ENCODE data around the gene AMN.

- TF ChIP-seq CTCF (conservative IDR thresholded peaks at IDR 0.05; ENCODE audit: low read depth in 2 of 2) (no peak), ETS1 (IDR thresholded peaks at IDR 0.05) (no peak), STAT1 (IDR thresholded peaks at IDR 0.05; ENCODE audit: unreplicated experiment) (no peak), REST (IDR thresholded peaks at IDR 0.05; ENCODE audit: unreplicated experiment) (no peak), POLR2AphosphoS5 (IDR thresholded peaks at IDR 0.05; ENCODE audit: low read depth) (no peak), CREB1 (CRISPR knock-in tag; IDR thresholded peaks at IDR 0.05; ENCODE audit: low read depth) (no peak), JUNB (IDR thresholded peaks at IDR 0.05; ENCODE audit: unreplicated experiment) (no peak), EZH2 (IDR thresholded peaks at IDR 0.05; ENCODE audit: low read depth, unreplicated experiment) (no peak), EZH2phosphoT487 (IDR thresholded peaks at IDR 0.05; ENCODE audit: unreplicated experiment) (no peak), NANOG (IDR thresholded peaks at IDR 0.05; ENCODE audit: borderline replicate concordance) (no peak), ZNF114 (CRISPR knock-in tag; IDR thresholded peaks at IDR 0.05) (no peak), ZNF462 (CRISPR knock-in tag; IDR thresholded peaks at IDR 0.05) (no peak), ZNF331 (CRISPR knock-in tag; IDR thresholded peaks at IDR 0.05; ENCODE audit: low read depth) (no peak)
These were observed 21.6 kb upstream of the AMN start for GRCh38 chr14:102900631-102901571.

All from GM23338 (cell line).